Vagina (tissue), 2 donors: Measurements from ENCODE around the gene HDAC1. TPM values are rescaled to one million over a fixed set of nuclear protein-coding genes. Genes with fewer than 3 reads are reported as not detected.

Source experiments
- DNase-seq, 2 donors: peaks; one replicate each; pipeline ENCODE4 v3.0.0-alpha.2; 2017; ENCODE audit errors: extremely low spot score in 2 of 2
- H3K27ac ChIP-seq: fragments of 200-600 bp; sonication (generic); one replicate; pipeline ENCODE4 v1.5.1; 2019
- H3K27me3 ChIP-seq: fragments of 200-600 bp; sonication (generic); one replicate; pipeline ENCODE4 v1.5.1; 2019
- H3K36me3 ChIP-seq, 2 donors: fragments of 200-600 bp; sonication (generic); one replicate each; pipeline ENCODE4 v1.5.1; 2017 to 2019
- H3K4me1 ChIP-seq: fragments of 200-600 bp; sonication (generic); one replicate; pipeline ENCODE4 v1.5.1; 2019
- H3K4me3 ChIP-seq, 2 donors: fragments of 200-600 bp; sonication (generic); 1 replicate in 1 of 2; 2 replicates in 1 of 2; pipeline ENCODE4 v1.5.1; 2016 to 2019
- H3K9me3 ChIP-seq: fragments of 200-600 bp; sonication (generic); one replicate; pipeline ENCODE4 v1.5.1; 2019
- CTCF ChIP-seq, 3 experiments: fragments of 450-650 bp in 2 of 3; fragments of 200-600 bp in 1 of 3; sonication (generic) in 1 of 3; IDR thresholded peaks; one replicate each; pipeline ENCODE4 v1.5.1; 2017 to 2019; ENCODE audit warnings: antibody characterized with exemption in 3 of 3, mild to moderate bottlenecking in 2 of 3, moderate library complexity in 2 of 3
- POLR2A ChIP-seq, 2 donors: fragments of 450-650 bp; IDR thresholded peaks; one replicate each; pipeline ENCODE4 v1.6.1; 2017; ENCODE audit warnings: antibody characterized with exemption in 2 of 2, mild to moderate bottlenecking in 2 of 2, moderate library complexity in 2 of 2
- POLR2AphosphoS5 ChIP-seq, 2 donors: sonication (generic); formaldehyde crosslinking; IDR thresholded peaks; one replicate each; pipeline ENCODE4 v1.9.0; 2017; ENCODE audit warnings: antibody characterized with exemption in 2 of 2, mild to moderate bottlenecking in 2 of 2, low read depth in 1 of 2; ENCODE audit not compliant: insufficient read depth in 1 of 2
- intact Hi-C: fragments of 100-400 bp; cut with DNase I; formaldehyde crosslinking; loops from one replicate; pipeline ENCODE4 v1.15.1; 2023
- total RNA-seq: library from RNA; depleted of rRNA; stranded (reverse); fragments of >200 nt; gene quantifications from one replicate; pipeline ENCODE4 v1.2.3, GENCODE V29; 2016

HDAC1 gene
- total RNA-seq, 1 donor from 2014 or later = 65.6 TPM

- H3K9me3 ChIP-seq = no peaks in the 10 kb centered on the region
- TF ChIP-seq POLR2A (IDR thresholded peaks at IDR 0.05) (no peak), POLR2AphosphoS5 (IDR thresholded peaks at IDR 0.05; ENCODE audit: insufficient read depth in 1 of 2, low read depth in 1 of 2) (no peak), CTCF (IDR thresholded peaks at IDR 0.05) (no peak)
- H3K36me3 ChIP-seq = no peaks in the 10 kb centered on the region
- DNase-seq = no peak
- no peaks in the 10 kb centered on the region for H3K27me3 ChIP-seq
- intact Hi-C loops = no loop called here
- H3K27ac ChIP-seq = no peak overlapping the region
- peaks cover 21% of the 10 kb centered on the region for H3K4me1 ChIP-seq
- H3K4me3 ChIP-seq = no peak overlapping the region
Measured at GRCh38 chr1:32339363-32339978, 47.6 kb downstream of the HDAC1 start.

DNA sequence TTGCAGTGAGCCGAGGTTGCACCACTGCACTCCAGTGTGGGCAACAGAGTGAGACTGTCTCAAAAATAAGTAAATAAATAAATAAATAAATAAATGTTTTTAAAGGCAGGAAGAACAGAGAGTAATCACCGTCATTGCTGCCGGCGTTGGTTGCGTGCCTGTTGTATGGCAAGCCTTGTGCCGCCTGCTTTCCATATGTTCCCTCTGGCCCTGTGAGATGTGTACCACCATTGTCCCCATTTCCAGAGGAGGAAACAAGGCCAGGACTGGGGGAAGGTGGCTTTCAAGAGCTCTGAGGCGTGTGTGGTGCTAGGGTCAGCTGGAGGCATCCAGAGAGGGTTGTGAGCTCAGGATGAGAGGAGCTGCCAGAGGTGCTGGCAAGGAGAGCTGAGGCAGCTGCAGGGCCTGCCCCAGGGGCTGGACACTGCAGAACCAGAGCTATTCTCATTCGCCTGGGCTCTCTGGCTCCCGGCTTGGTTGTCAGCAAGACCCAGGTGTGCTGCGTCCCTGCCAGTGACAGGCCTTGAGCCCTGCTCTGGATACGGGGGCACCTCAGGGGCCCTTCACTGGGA is 49.4 kb downstream of the HDAC1 start:
- no peak overlapping the region for H3K4me3 ChIP-seq
- H3K27me3 ChIP-seq = no peaks in the 10 kb centered on the region
- intact Hi-C loops = no loop called here
- H3K27ac ChIP-seq = no peak overlapping the region
- H3K9me3 ChIP-seq = no peaks in the 10 kb centered on the region
- peaks cover 11% of the 10 kb centered on the region for H3K4me1 ChIP-seq
- DNase-seq = no peak
- no peak for TF ChIP-seq POLR2A (IDR thresholded peaks at IDR 0.05)
- no peak for TF ChIP-seq POLR2AphosphoS5 (IDR thresholded peaks at IDR 0.05; ENCODE audit: insufficient read depth in 1 of 2, low read depth in 1 of 2)
- TF ChIP-seq CTCF (IDR thresholded peaks at IDR 0.05) = no peak
- no peaks in the 10 kb centered on the region for H3K36me3 ChIP-seq

GRCh38 chr1:32341971-32342370 is 50.1 kb downstream of the HDAC1 start:
- intact Hi-C loops = no loop called here
- Histone ChIP-seq H3K27me3 (no peaks in the 10 kb centered on the region), H3K4me3 (no peak overlapping the region), H3K27ac (no peak overlapping the region), H3K9me3 (no peaks in the 10 kb centered on the region), H3K36me3 (no peaks in the 10 kb centered on the region), H3K4me1 (peaks cover 4% of the 10 kb centered on the region)
- TF ChIP-seq POLR2AphosphoS5 (IDR thresholded peaks at IDR 0.05; ENCODE audit: insufficient read depth in 1 of 2, low read depth in 1 of 2) = no peak
- no peak for TF ChIP-seq POLR2A (IDR thresholded peaks at IDR 0.05)
- TF ChIP-seq CTCF (IDR thresholded peaks at IDR 0.05) = no peak
- DNase-seq = no peak

- H3K27me3 ChIP-seq = no peaks in the 10 kb centered on the region
- H3K36me3 ChIP-seq = no peaks in the 10 kb centered on the region
- no peaks in the 10 kb centered on the region for H3K9me3 ChIP-seq
- no peak overlapping the region for H3K4me3 ChIP-seq
- H3K27ac ChIP-seq = no peak overlapping the region
- no peak for DNase-seq
- TF ChIP-seq CTCF (IDR thresholded peaks at IDR 0.05) (no peak), POLR2A (IDR thresholded peaks at IDR 0.05) (no peak), POLR2AphosphoS5 (IDR thresholded peaks at IDR 0.05; ENCODE audit: insufficient read depth in 1 of 2, low read depth in 1 of 2) (no peak)
- H3K4me1 ChIP-seq = no peaks in the 10 kb centered on the region
- intact Hi-C loops = no loop called here
Measured at GRCh38 chr1:32342704-32343103, 50.8 kb downstream of the HDAC1 start.

GRCh38 chr1:32345289-32345827 is 53.5 kb downstream of the HDAC1 start:
- no peak for DNase-seq
- intact Hi-C loops = no loop called here
- Histone ChIP-seq H3K36me3 (no peaks in the 10 kb centered on the region), H3K27ac (no peak overlapping the region), H3K27me3 (no peaks in the 10 kb centered on the region), H3K4me1 (no peaks in the 10 kb centered on the region), H3K9me3 (no peaks in the 10 kb centered on the region), H3K4me3 (no peak overlapping the region)
- no peak for TF ChIP-seq POLR2A (IDR thresholded peaks at IDR 0.05)
- no peak for TF ChIP-seq POLR2AphosphoS5 (IDR thresholded peaks at IDR 0.05; ENCODE audit: insufficient read depth in 1 of 2, low read depth in 1 of 2)
- TF ChIP-seq CTCF (IDR thresholded peaks at IDR 0.05) = no peak
